Mesothelial cell of epicardium (in vitro differentiated cells): ENCODE measurements around the gene CCDC91. TPM values are rescaled to one million over a fixed set of nuclear protein-coding genes. Genes with fewer than 3 reads are reported as not detected.

Experiments
- DNase-seq, 2 experiments: peaks; one replicate each; pipeline ENCODE4 v3.0.0; 2021; ENCODE audit warnings: low spot score in 2 of 2; ENCODE audit not compliant: unreplicated experiment in 2 of 2
- H3K27ac Mint-ChIP-seq: 2 replicates; pipeline ENCODE4 v1.8.0; 2021; ENCODE audit warnings: mixed read lengths
- H3K27me3 Mint-ChIP-seq: 2 replicates; pipeline ENCODE4 v1.8.0; 2021; ENCODE audit warnings: low read depth, mixed read lengths
- H3K36me3 Mint-ChIP-seq: 2 replicates; pipeline ENCODE4 v1.8.0; 2021; ENCODE audit warnings: mixed read lengths
- H3K4me1 Mint-ChIP-seq: 2 replicates; pipeline ENCODE4 v1.8.0; 2021; ENCODE audit warnings: mixed read lengths
- H3K4me3 Mint-ChIP-seq: 2 replicates; pipeline ENCODE4 v1.8.0; 2021; ENCODE audit warnings: mild to moderate bottlenecking, moderate library complexity, mixed read lengths
- H3K9me3 Mint-ChIP-seq: 2 replicates; pipeline ENCODE4 v1.8.0; 2021; ENCODE audit warnings: mixed read lengths
- total RNA-seq: library from RNA; stranded (reverse); gene quantifications from 3 replicates; pipeline ENCODE4 v1.2.1, GENCODE V29; 2021
- TF ChIP-seq, protein P1 (sequence below): fragments of 200-600 bp; sonication (generic); IDR thresholded peaks from one replicate; pipeline ENCODE4 v1.5.0; 2021; ENCODE audit warnings: antibody characterized with exemption; ENCODE audit not compliant: unreplicated experiment

Gene CCDC91
- total RNA-seq, 1 donor from 2014 or later: 30.7 TPM

DNA sequence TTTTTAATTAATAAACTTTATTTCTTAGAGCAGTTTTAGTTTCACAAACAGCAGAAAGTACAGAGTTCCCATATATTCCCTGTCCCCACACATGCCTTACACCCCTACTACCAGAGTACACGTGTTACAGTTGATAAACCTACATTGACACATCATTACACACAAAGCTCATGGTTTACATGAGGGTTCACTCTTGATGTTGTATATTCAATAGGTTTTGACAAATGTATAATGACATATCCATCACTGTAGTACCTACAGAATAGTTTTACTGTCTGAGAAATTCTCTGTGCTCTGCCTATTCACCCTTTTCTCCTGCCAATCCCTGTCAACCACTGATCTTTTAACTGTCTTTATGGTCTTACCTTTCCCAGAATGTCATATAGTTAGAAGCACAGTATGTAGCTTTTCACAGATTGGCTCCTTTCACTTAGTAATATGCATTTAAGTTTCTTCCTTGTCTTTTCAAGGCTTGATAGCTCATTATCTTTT, 15.1 kb upstream of the CCDC91 start:
- H3K9me3 Mint-ChIP-seq: peaks cover 7% of the 10 kb centered on the region
- no peak for DNase-seq
- peaks cover 3% of the 10 kb centered on the region for H3K36me3 Mint-ChIP-seq
- H3K27me3 Mint-ChIP-seq: no peaks in the 10 kb centered on the region
- no peak overlapping the region for H3K27ac Mint-ChIP-seq
- H3K4me3 Mint-ChIP-seq: no peak overlapping the region
- TF ChIP-seq, protein P1, sequence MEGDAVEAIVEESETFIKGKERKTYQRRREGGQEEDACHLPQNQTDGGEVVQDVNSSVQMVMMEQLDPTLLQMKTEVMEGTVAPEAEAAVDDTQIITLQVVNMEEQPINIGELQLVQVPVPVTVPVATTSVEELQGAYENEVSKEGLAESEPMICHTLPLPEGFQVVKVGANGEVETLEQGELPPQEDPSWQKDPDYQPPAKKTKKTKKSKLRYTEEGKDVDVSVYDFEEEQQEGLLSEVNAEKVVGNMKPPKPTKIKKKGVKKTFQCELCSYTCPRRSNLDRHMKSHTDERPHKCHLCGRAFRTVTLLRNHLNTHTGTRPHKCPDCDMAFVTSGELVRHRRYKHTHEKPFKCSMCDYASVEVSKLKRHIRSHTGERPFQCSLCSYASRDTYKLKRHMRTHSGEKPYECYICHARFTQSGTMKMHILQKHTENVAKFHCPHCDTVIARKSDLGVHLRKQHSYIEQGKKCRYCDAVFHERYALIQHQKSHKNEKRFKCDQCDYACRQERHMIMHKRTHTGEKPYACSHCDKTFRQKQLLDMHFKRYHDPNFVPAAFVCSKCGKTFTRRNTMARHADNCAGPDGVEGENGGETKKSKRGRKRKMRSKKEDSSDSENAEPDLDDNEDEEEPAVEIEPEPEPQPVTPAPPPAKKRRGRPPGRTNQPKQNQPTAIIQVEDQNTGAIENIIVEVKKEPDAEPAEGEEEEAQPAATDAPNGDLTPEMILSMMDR: no peak
- H3K4me1 Mint-ChIP-seq: peaks cover 8% of the 10 kb centered on the region

DNA sequence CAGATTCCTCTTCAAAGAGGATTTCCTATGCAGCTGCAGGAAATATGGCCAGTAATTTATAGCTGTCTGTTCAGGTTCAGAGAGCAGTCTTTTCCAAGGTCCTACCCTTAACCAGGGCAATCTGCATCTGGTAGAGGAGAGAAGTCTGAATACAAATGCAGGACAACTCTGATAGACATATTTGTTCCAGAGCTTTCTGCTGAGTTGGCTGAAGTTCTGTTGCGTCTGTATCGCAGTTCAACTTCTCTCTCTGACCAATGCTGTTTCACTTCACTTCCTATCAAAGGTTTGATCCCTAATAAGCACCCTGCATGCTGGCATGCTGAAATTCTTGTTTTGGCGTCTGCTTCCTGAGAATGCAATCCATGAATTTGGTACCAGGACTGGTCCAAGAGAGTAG, 14.0 kb upstream of the CCDC91 start:
- TF ChIP-seq, protein P1: no peak
- DNase-seq: no peak
- Mint-ChIP-seq H3K4me3 (no peak overlapping the region), H3K9me3 (peaks cover 9% of the 10 kb centered on the region), H3K27me3 (no peaks in the 10 kb centered on the region), H3K4me1 (peaks cover 8% of the 10 kb centered on the region), H3K36me3 (peaks cover 3% of the 10 kb centered on the region), H3K27ac (no peak overlapping the region)

DNA sequence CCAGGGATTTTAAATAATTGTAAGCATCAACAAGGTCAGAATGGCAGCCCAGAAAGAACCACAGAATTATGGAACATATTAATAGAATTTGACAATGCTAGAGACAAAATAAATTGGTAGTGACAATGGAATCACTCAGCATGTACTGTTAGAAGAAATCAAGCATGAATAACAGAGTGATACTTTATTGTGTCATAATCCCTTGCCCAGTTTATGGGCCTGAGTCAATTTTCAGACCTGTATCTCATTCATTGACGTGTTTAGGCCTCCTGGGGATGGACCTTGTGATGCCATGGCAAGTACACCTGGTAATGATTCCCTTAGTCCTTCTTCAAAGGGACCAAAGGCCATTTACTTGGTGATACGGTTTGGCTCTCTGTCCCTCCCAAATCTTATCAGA, 12.8 kb upstream of the CCDC91 start:
- peaks cover 3% of the 10 kb centered on the region for H3K36me3 Mint-ChIP-seq
- TF ChIP-seq, protein P1: no peak
- no peaks in the 10 kb centered on the region for H3K27me3 Mint-ChIP-seq
- DNase-seq: no peak
- H3K4me1 Mint-ChIP-seq: no peaks in the 10 kb centered on the region
- H3K4me3 Mint-ChIP-seq: no peak overlapping the region
- peaks cover 14% of the 10 kb centered on the region for H3K9me3 Mint-ChIP-seq
- H3K27ac Mint-ChIP-seq: no peak overlapping the region

DNA sequence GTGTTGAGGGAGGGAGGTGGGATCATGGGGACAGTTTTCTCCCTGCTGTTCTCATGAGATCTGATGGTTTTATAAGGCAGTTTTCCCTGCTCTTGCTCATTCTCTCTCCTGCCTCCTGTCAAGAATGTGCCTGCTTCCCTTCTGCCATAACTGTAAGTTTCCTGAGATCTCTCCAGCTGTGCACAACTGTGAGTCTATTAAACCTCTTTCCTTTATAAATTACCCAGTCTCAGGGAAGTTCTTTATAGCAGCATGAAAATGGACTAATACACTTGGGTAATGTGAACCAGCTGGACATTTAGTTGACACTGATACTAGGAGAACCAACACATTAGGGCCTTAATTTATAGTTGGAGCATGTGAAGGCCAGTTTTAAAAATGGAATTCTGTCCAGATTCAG, 12.4 kb upstream of the CCDC91 start:
- Mint-ChIP-seq H3K4me1 (no peaks in the 10 kb centered on the region), H3K9me3 (peaks cover 14% of the 10 kb centered on the region), H3K36me3 (peaks cover 3% of the 10 kb centered on the region), H3K27me3 (no peaks in the 10 kb centered on the region), H3K27ac (no peak overlapping the region), H3K4me3 (no peak overlapping the region)
- TF ChIP-seq, protein P1: no peak
- DNase-seq: no peak

DNA sequence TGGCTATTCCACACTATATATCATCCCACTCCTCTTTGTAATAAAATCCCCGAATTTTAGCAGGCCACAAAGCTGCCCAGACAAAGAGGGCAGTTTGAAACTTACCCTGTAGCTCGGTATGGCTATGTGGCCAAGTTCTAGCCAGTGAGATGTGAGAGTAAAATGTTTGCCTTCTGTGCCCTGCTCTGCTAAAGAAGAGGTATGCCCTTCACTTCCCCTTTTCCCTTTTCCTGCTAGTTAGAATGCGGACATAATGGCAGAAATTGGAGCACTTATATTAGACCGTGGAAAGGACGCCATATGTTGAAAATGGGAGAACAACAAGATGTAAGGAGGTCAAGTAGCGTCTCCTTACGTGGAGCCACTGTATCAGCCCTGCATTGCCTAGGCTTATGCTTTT, 11.5 kb upstream of the CCDC91 start:
- Mint-ChIP-seq H3K27me3 (no peaks in the 10 kb centered on the region), H3K36me3 (peaks cover 3% of the 10 kb centered on the region), H3K4me3 (no peak overlapping the region), H3K27ac (no peak overlapping the region), H3K9me3 (peaks cover 19% of the 10 kb centered on the region), H3K4me1 (no peaks in the 10 kb centered on the region)
- DNase-seq: no peak
- TF ChIP-seq, protein P1: no peak

DNA sequence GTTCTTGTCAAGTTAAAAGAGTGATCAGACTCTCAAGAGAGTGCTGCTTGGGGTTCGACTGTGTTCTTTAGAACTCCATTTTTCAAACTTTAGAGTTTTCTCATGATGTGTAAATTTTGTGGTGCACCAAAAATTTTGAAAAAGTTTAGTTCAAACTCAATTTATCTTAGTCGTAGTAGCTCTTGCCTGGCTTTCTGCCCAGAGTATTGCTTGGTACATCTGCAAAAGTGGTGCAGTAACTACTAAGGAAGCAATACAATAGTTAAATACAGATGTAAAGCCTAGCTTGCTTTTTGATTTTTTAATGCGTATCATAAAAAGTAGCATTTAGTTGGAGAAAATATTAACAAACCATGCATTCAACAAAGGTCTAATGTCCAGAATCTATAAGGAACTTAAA, 9.5 kb upstream of the CCDC91 start:
- H3K27me3 Mint-ChIP-seq: no peaks in the 10 kb centered on the region
- H3K4me1 Mint-ChIP-seq: no peaks in the 10 kb centered on the region
- H3K4me3 Mint-ChIP-seq: no peak overlapping the region
- H3K36me3 Mint-ChIP-seq: no peaks in the 10 kb centered on the region
- TF ChIP-seq, protein P1: no peak
- no peak overlapping the region for H3K27ac Mint-ChIP-seq
- peaks cover 15% of the 10 kb centered on the region for H3K9me3 Mint-ChIP-seq
- DNase-seq: no peak
